Thoracic aorta (tissue), 2 donors: ENCODE measurements around the gene GSTP1. TPM values are rescaled to one million over a fixed set of nuclear protein-coding genes. Genes with fewer than 3 reads are reported as not detected.
A peak's percentile ranks its signal among the peaks of the same experiment; 100 is the strongest.
"Not testable (repeated sequence)": the region's sequence is repeated elsewhere in the genome, so short reads cannot be mapped to it uniquely, and the experiment has no call there.

Source experiments
- ATAC-seq: fragments of 150-250 bp; one replicate; pipeline ENCODE4 v1.8.0; 2017; ENCODE audit warnings: low read depth; ENCODE audit not compliant: insufficient number of reproducible peaks, low FRiP score
- DNase-seq: peaks from one replicate; pipeline ENCODE4 v3.0.0-alpha.2; 2020; ENCODE audit warnings: low spot score
- H3K27ac ChIP-seq, 2 donors: fragments of 200-600 bp; sonication (generic); 1 replicate in 1 of 2; 2 replicates in 1 of 2; pipeline ENCODE4 v1.5.1; 2016; ENCODE audit warnings: mild to moderate bottlenecking in 2 of 2, moderate library complexity in 2 of 2
- H3K27me3 ChIP-seq: fragments of 200-600 bp; sonication (generic); replicated peaks from 2 replicates; pipeline ENCODE4 v1.6.0; 2016; ENCODE audit warnings: mild to moderate bottlenecking; ENCODE audit not compliant: insufficient read depth
- H3K36me3 ChIP-seq: fragments of 200-600 bp; sonication (generic); one replicate; pipeline ENCODE4 v1.5.1; 2016
- H3K4me1 ChIP-seq, 2 donors: fragments of 200-600 bp; sonication (generic); 1 replicate in 1 of 2; 2 replicates in 1 of 2; pipeline versions ENCODE4 v1.5.1 to v1.6.0; 2016; ENCODE audit warnings: low read depth in 2 of 2, mild to moderate bottlenecking in 1 of 2; ENCODE audit not compliant: control insufficient read depth in 1 of 2
- H3K4me3 ChIP-seq: fragments of 200-600 bp; sonication (generic); 2 replicates; pipeline ENCODE4 v1.5.1; 2016; ENCODE audit warnings: mild to moderate bottlenecking
- H3K9me3 ChIP-seq: fragments of 200-600 bp; sonication (generic); 2 replicates; pipeline ENCODE4 v1.5.1; 2016
- CTCF ChIP-seq: fragments of 200-600 bp; sonication (generic); IDR thresholded peaks from one replicate; pipeline ENCODE4 v1.5.1; 2019; ENCODE audit warnings: antibody characterized with exemption
- total RNA-seq, 2 donors: library from RNA; depleted of rRNA; stranded (reverse); fragments of >200 nt; gene quantifications; one replicate each; pipeline versions ENCODE4 v1.1.0 to v1.2.3, GENCODE V29; 2016

GSTP1 gene
- total RNA-seq, 2 donors from 2014 or later: 272 to 744 TPM

DNA sequence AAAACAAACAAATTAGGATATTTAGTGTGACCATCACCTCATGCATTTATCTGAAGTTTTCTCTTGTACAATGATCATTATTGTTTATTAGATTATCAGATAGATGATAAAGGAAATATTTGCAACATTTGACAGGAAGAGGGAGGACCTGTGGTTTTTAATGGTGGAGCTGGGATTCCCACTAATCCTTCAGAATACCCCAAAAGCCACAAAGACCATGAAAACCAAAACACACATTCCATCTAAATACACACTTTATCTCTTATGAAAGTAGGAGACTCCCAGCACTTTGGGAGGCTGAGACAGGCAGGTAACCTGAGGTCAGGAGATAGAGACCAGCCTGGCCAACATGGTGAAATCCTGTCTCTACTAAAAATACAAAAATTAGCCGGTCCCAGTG lies 15.5 kb downstream of the GSTP1 start:
- Histone ChIP-seq H3K9me3 (no peaks in the 10 kb centered on the region), H3K27me3 (no peaks in the 10 kb centered on the region), H3K4me3 (no peak overlapping the region), H3K27ac (no peak overlapping the region), H3K36me3 (no peaks in the 10 kb centered on the region), H3K4me1 (peaks cover 3 to 8% of the 10 kb centered on the region in 2 donors)
- DNase-seq: no peak
- TF ChIP-seq CTCF: no peak
- no peak for ATAC-seq

- DNase-seq (no peak), ATAC-seq (no peak)
- no peaks in the 10 kb centered on the region for H3K27me3 ChIP-seq
- no peaks in the 10 kb centered on the region for H3K36me3 ChIP-seq
- no peak overlapping the region for H3K27ac ChIP-seq
- H3K4me1 ChIP-seq: peaks cover 0 to 9% of the 10 kb centered on the region in 2 donors
- no peaks in the 10 kb centered on the region for H3K9me3 ChIP-seq
- TF ChIP-seq CTCF: no peak
- no peak overlapping the region for H3K4me3 ChIP-seq
Measured at GRCh38 chr11:67600324-67601029, 16.9 kb downstream of the GSTP1 start.

- Histone ChIP-seq H3K9me3 (no peaks in the 10 kb centered on the region), H3K4me3 (no peak overlapping the region), H3K36me3 (no peaks in the 10 kb centered on the region), H3K27ac (no peak overlapping the region), H3K4me1 (peaks cover 0 to 15% of the 10 kb centered on the region in 2 donors), H3K27me3 (no peaks in the 10 kb centered on the region)
- ATAC-seq: no peak
- TF ChIP-seq CTCF: no peak
- no peak for DNase-seq
Measured at GRCh38 chr11:67601098-67601497, 17.5 kb downstream of the GSTP1 start.

GRCh38 chr11:67604119-67604518 lies 20.5 kb downstream of the GSTP1 start:
- H3K4me3 ChIP-seq, ATAC-seq, DNase-seq, H3K27me3 ChIP-seq, H3K36me3 ChIP-seq, H3K27ac ChIP-seq, H3K9me3 ChIP-seq: not testable (repeated sequence)
- peaks cover 7 to 26% of the 10 kb centered on the region in 2 donors for H3K4me1 ChIP-seq

DNA sequence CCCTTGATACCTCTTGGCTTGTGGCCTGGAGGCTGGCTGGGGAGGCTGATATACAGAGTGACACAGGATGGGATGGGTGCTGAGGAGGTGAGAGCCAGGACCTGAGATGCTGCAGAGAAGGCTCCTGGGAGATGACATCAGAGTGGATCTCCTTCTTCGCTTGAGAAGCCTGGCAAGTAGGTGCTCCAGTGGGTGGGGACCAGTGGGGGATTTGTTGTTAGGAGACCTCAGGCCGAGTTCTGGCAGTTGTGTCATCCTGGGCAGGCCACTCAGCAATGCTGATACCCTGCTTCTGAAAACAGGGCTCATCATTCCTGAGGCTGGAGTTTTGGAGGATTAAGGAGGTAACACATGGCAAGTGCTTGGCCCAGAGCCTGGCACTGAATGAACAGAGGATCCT lies 21.2 kb downstream of the GSTP1 start:
- no peak for ATAC-seq
- TF ChIP-seq CTCF: no peak
- H3K4me1 ChIP-seq: peaks cover 7 to 26% of the 10 kb centered on the region in 2 donors
- no peak for DNase-seq
- peaks cover 7% of the 10 kb centered on the region for H3K36me3 ChIP-seq
- peak overlapping the region; percentile 77 to 83 for H3K27ac ChIP-seq
- H3K4me3 ChIP-seq: no peak overlapping the region
- no peaks in the 10 kb centered on the region for H3K27me3 ChIP-seq
- H3K9me3 ChIP-seq: no peaks in the 10 kb centered on the region
